Measurements from ENCODE around the gene FIGN.

Gene FIGN

GRCh38 chr2:163552758-163553157 lies 183.1 kb downstream of the FIGN start:
- no peak for TF ChIP-seq CTCF (IDR thresholded peaks at IDR 0.05; ENCODE audit: control extremely low read depth, extremely low read depth, low read depth, missing control alignments)
- DNase-seq (ENCODE audit: extremely low spot score), result no peak
- ChIA-PET POLR2A (no interaction called here), CTCF (no interaction called here)

DNA sequence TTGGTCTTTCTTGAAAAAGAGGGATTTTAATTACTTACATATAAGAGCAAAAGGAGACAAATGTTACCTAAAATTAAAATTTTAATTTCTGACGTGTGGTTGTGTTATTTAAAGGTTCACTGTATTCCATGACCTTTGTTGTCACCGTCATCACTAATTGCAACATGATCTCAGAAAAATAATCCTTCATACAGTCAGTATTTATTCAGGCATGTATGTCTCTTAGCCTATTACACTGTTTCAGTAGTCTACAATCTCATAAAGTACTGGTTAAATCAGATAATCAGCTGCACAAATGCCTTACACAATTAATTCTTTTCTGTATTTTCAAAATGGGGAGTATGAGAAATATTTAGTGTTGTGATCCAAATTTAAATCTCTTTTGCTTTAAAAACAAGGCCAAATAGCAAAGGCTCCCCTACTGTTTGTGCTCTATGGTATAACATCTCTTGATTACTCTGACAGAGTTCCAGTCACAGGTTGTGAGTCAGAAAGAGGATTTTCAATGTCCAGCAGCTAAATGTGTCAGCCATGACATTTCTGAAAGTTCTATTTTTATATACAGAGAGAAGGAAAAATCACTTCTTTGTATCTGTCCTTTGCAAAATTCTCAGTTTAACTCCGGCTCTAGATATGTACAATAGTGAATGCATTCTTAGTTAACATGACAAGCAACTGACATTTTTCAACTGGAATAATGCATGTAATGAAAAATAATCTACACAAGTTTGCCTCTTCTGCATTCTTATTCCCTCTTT lies 184.0 kb downstream of the FIGN start:
- DNase-seq (ENCODE audit: extremely low spot score), result no peak
- ChIA-PET CTCF (interaction anchor here (1.4 kb wide), 1 partner anchor 9 kb away, joined by 3 read pairs; no protein-coding TSS in a partner anchor), POLR2A (no interaction called here)
- TF ChIP-seq CTCF (IDR thresholded peaks at IDR 0.05; ENCODE audit: control extremely low read depth, extremely low read depth, low read depth, missing control alignments), result no peak

- CTCF ChIA-PET, result no interaction called here
- POLR2A ChIA-PET, result no interaction called here
- DNase-seq (ENCODE audit: extremely low spot score), result no peak
- TF ChIP-seq CTCF (IDR thresholded peaks at IDR 0.05; ENCODE audit: control extremely low read depth, extremely low read depth, low read depth, missing control alignments), result no peak
These were observed 186.8 kb downstream of the FIGN start for GRCh38 chr2:163548970-163549369.
